Measurements from ENCODE around the gene URB2. TPM values are rescaled to one million over a fixed set of nuclear protein-coding genes. Genes with fewer than 3 reads are reported as not detected.
"Not testable (repeated sequence)": the region's sequence is repeated elsewhere in the genome, so short reads cannot be mapped to it uniquely, and the experiment has no call there.

The URB2 gene
- total and polyA plus RNA-seq, 4 experiments from 2014 or later, result 3.5 to 9.4 (median 7.9) TPM

DNA sequence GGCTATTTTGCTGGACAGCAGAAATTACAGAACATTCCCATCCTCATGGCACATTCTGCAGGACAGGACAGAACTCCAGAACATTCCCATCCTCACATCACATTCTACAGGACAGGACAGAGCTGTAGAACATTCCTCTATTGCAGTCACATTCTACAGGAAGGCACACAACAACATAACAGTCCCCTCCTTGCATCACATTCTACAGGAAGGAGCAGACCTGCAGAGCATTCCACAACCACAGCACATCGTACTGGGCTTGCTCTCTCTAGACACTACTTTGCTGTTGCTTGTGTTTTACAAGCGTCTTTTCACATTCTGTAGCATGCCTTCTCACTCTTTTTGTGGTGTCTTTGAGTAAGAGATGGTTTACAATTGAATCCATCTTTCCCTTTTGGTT is 40.7 kb upstream of the URB2 start:
- Mint-ChIP-seq H3K9me3 (no peaks in the 10 kb centered on the region), H3K4me3 (no peak overlapping the region)
- CTCF ChIA-PET (ENCODE audit: partially characterized antibody), result no interaction called here

DNA sequence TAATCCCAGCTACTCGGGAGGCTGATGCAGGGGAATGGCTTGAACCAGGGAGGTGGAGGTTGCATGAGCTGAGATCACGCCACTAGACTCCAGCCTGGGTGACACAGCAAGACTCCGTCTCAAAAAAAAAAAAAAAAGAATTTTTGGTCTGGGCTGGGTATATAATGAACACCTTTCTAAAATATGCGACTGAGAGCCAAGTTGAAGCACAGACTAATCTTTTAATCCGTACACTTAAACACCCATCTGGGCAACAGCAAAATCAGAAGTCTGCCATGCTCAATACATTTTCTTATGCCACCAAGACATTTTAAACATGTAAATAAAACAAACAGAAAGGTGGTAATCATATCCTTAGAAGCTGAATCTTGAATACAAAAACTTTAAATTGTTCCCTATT is 35.9 kb upstream of the URB2 start:
- no peak overlapping the region for H3K27ac ChIP-seq (ENCODE audit: low read depth, low read length)
- no peak overlapping the region for H3K4me3 ChIP-seq (ENCODE audit: low read length in 2 of 2)
- no peaks in the 10 kb centered on the region for H3K9me3 Mint-ChIP-seq
- peaks cover 0 to 2% (median 0%) of the 10 kb centered on the region in 4 donors for H3K4me1 Mint-ChIP-seq
- no peaks in the 10 kb centered on the region for H3K27me3 Mint-ChIP-seq
- H3K36me3 Mint-ChIP-seq, result peaks cover 28 to 29% of the 10 kb centered on the region in 2 donors
- H3K36me3 ChIP-seq (ENCODE audit: insufficient read depth, low read length), result peaks cover 16% of the 10 kb centered on the region
- H3K9me3 ChIP-seq (ENCODE audit: control insufficient read depth in 1 of 2, low read length in 2 of 2), result no peaks in the 10 kb centered on the region
- CTCF ChIA-PET (ENCODE audit: partially characterized antibody), result no interaction called here
- POLR2A ChIA-PET (ENCODE audit: partially characterized antibody), result no interaction called here
- no peak overlapping the region for H3K4me3 Mint-ChIP-seq
- H3K27ac Mint-ChIP-seq, result no peak overlapping the region
- DNase-seq, result no peak
- no peaks in the 10 kb centered on the region for H3K4me1 ChIP-seq (ENCODE audit: insufficient read depth, low read length)
- no peaks in the 10 kb centered on the region for H3K27me3 ChIP-seq (ENCODE audit: insufficient read depth, low read length)
- intact Hi-C loops (cut with micrococcal nuclease), result no loop called here

More for the DNA sequence above, 40.7 kb upstream of the URB2 start:
- H3K27me3 Mint-ChIP-seq, result peaks cover 0 to 2% of the 10 kb centered on the region in 2 donors
- H3K36me3 Mint-ChIP-seq, result no peaks in the 10 kb centered on the region
- Histone ChIP-seq H3K4me1 (ENCODE audit: insufficient read depth, low read length) (no peaks in the 10 kb centered on the region), H3K4me3 (ENCODE audit: low read length in 2 of 2) (no peak overlapping the region), H3K36me3 (ENCODE audit: insufficient read depth, low read length) (no peaks in the 10 kb centered on the region), H3K27ac (ENCODE audit: low read depth, low read length) (no peak overlapping the region), H3K9me3 (ENCODE audit: control insufficient read depth in 1 of 2, low read length in 2 of 2) (no peaks in the 10 kb centered on the region), H3K27me3 (ENCODE audit: insufficient read depth, low read length) (no peaks in the 10 kb centered on the region)
- no peak for DNase-seq
- POLR2A ChIA-PET (ENCODE audit: partially characterized antibody), result no interaction called here
- no peak overlapping the region for H3K27ac Mint-ChIP-seq
- H3K4me1 Mint-ChIP-seq, result peaks cover 0 to 2% (median 0%) of the 10 kb centered on the region in 4 donors
- intact Hi-C loops (cut with micrococcal nuclease), result no loop called here

DNA sequence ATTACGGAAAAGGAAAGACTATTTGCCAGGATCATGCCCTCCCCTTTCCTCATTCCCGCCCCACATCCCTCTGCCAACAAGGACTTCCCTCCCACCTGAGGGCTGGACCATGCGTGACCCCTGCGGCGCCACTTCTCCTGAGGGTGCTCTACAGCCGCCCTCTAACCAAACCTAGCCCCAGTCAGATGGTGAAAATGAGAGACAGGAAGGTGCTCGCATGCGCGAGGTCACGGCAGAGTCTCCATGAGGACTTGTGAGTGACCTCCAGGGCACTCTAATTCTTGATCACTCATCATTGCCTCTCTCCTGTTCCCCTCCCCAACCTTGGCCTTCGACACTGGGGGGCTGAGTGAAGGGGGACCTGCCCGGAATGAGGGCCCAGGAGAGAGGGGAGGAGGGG is 32.2 kb upstream of the URB2 start:
- POLR2A ChIA-PET (ENCODE audit: partially characterized antibody), result no interaction called here
- Mint-ChIP-seq H3K27me3 (no peaks in the 10 kb centered on the region), H3K4me1 (peaks cover 0 to 1% (median 0%) of the 10 kb centered on the region in 4 donors), H3K27ac (no peak overlapping the region), H3K4me3 (no peak overlapping the region), H3K36me3 (peaks cover 44 to 48% of the 10 kb centered on the region in 2 donors), H3K9me3 (no peaks in the 10 kb centered on the region)
- H3K4me3 ChIP-seq (ENCODE audit: low read length in 2 of 2), result no peak overlapping the region
- H3K4me1 ChIP-seq (ENCODE audit: insufficient read depth, low read length), result no peaks in the 10 kb centered on the region
- DNase-seq, result no peak
- no peaks in the 10 kb centered on the region for H3K27me3 ChIP-seq (ENCODE audit: insufficient read depth, low read length)
- intact Hi-C loops (cut with micrococcal nuclease), result no loop called here
- H3K9me3 ChIP-seq (ENCODE audit: control insufficient read depth in 1 of 2, low read length in 2 of 2), result no peaks in the 10 kb centered on the region
- H3K27ac ChIP-seq (ENCODE audit: low read depth, low read length), result no peak overlapping the region
- CTCF ChIA-PET (ENCODE audit: partially characterized antibody), result no interaction called here
- H3K36me3 ChIP-seq (ENCODE audit: insufficient read depth, low read length), result peaks cover 17% of the 10 kb centered on the region

DNA sequence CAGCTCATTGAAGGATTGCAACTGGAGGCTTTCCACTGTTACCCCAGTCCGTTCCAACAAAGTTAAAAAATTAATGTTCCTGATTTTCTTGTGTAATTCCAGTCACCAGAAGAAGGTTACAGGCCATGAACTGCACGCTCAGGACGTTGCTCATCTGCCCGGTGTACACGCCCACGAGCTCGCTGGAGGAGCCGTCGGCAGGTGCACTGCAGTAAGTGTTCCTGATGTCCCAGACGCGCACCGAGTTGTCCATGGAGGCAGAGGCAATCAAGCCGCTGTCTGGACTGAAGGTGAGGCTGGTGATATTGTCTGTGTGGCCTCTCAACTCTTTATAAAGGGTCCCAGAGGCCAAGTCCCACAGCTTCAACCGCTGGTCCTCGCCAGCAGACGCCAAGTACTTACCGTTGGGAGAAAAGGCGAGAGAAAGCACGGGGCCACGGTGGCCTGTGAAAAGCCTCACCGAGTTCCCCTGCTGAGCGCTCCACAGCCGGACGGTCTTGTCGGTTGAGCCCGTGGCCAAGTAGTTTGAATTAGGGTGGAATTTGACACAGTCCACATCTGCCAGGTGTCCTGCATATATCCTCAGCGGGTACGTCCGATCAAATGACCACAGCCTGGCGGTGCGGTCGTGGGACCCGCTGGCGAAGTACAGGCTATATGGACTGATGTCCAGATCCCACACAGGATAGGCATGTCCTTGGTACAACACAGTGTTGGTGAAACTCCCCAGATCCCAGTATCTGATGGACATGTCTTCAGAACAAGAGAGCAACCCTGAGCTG is 31.6 kb upstream of the URB2 start:
- H3K9me3 ChIP-seq (ENCODE audit: control insufficient read depth in 1 of 2, low read length in 2 of 2), result no peaks in the 10 kb centered on the region
- CTCF ChIA-PET (ENCODE audit: partially characterized antibody), result no interaction called here
- H3K27me3 ChIP-seq (ENCODE audit: insufficient read depth, low read length), result no peaks in the 10 kb centered on the region
- POLR2A ChIA-PET (ENCODE audit: partially characterized antibody), result no interaction called here
- peaks cover 0 to 2% (median 1%) of the 10 kb centered on the region in 4 donors for H3K4me1 Mint-ChIP-seq
- no peak overlapping the region for H3K4me3 Mint-ChIP-seq
- H3K27me3 Mint-ChIP-seq, result no peaks in the 10 kb centered on the region
- H3K4me3 ChIP-seq (ENCODE audit: low read length in 2 of 2), result no peak overlapping the region
- peaks cover 44 to 54% of the 10 kb centered on the region in 2 donors for H3K36me3 Mint-ChIP-seq
- no peaks in the 10 kb centered on the region for H3K4me1 ChIP-seq (ENCODE audit: insufficient read depth, low read length)
- no peaks in the 10 kb centered on the region for H3K9me3 Mint-ChIP-seq
- no peak overlapping the region for H3K27ac ChIP-seq (ENCODE audit: low read depth, low read length)
- no peak for DNase-seq
- intact Hi-C loops (cut with micrococcal nuclease), result no loop called here
- H3K36me3 ChIP-seq (ENCODE audit: insufficient read depth, low read length), result peaks cover 17% of the 10 kb centered on the region
- no peak overlapping the region for H3K27ac Mint-ChIP-seq

DNA sequence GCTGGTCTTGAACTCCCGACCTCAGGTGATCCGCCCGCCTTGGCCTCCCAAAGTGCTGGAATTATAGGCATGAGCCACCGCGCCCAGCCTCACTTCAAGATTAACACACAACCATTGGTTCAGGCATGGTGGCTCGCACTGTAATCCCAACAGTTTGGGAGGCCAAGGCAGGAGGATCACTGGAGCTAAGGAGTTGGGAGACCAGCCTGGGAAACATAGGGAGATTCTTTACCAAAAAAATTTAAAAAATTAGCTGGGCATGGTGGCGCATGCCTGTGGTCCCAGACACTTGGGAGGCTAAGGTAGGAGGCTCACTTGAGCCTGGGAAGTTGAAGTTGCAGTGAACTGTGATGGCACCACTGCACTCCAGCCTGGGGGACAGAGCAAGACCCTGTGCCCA is 30.2 kb upstream of the URB2 start:
- DNase-seq; H3K4me1 ChIP-seq (ENCODE audit: insufficient read depth, low read length); H3K4me3 Mint-ChIP-seq; CTCF ChIA-PET (ENCODE audit: partially characterized antibody); H3K27me3 Mint-ChIP-seq; H3K27ac ChIP-seq (ENCODE audit: low read depth, low read length); H3K4me1 Mint-ChIP-seq; H3K4me3 ChIP-seq (ENCODE audit: low read length in 2 of 2); H3K27ac Mint-ChIP-seq; H3K9me3 ChIP-seq (ENCODE audit: control insufficient read depth in 1 of 2, low read length in 2 of 2); H3K9me3 Mint-ChIP-seq; intact Hi-C loops (cut with micrococcal nuclease); H3K27me3 ChIP-seq (ENCODE audit: insufficient read depth, low read length): not testable (repeated sequence)
- H3K36me3 ChIP-seq (ENCODE audit: insufficient read depth, low read length), result peaks cover 17% of the 10 kb centered on the region
- POLR2A ChIA-PET (ENCODE audit: partially characterized antibody), result interaction anchor here (0.8 kb wide), 1 partner anchor 28 kb away, joined by 3 read pairs; no protein-coding TSS in a partner anchor
- H3K36me3 Mint-ChIP-seq, result peaks cover 44 to 63% of the 10 kb centered on the region in 2 donors

DNA sequence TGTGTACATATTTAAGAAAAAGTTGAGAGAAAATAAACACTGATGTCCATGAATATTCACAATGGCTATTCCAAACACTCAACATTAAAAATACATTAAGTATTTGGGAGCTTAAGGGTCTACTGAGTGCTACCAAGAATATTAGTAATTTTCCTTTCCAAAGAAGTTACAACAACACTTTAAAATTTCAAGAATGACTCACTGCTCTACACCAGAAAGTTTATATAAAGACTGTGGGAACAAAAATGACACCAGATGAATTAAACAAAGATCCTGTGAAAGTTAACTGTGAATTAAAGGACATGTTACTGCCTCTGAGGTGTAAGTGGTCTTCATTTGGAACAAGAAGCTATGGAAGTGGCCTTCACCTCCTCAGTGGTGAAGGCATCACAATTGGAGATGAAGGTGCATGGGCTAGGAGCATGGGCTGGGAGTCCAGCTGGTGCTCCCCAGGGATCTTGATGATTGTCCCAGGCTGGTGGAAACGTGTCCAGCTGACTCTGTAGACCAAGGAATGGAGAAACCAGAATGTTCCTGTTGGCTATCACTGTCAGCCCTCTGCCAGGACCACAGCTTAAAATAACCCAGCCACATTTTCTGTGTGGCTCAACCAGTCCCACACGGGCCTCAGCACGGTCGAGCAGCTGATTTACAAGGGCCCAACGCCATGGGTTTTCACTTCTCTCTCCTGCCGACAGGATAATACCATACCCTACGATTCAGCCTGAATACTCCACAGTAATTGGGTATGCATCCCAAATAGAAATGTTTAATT is 28.9 kb upstream of the URB2 start:
- H3K4me3 ChIP-seq (ENCODE audit: low read length in 2 of 2), result no peak overlapping the region
- DNase-seq, result no peak
- no peak overlapping the region for H3K4me3 Mint-ChIP-seq
- no peaks in the 10 kb centered on the region for H3K27me3 ChIP-seq (ENCODE audit: insufficient read depth, low read length)
- peaks cover 27% of the 10 kb centered on the region for H3K36me3 ChIP-seq (ENCODE audit: insufficient read depth, low read length)
- no peaks in the 10 kb centered on the region for H3K4me1 ChIP-seq (ENCODE audit: insufficient read depth, low read length)
- peaks cover 53 to 69% of the 10 kb centered on the region in 2 donors for H3K36me3 Mint-ChIP-seq
- CTCF ChIA-PET (ENCODE audit: partially characterized antibody), result no interaction called here
- H3K27ac ChIP-seq (ENCODE audit: low read depth, low read length), result no peak overlapping the region
- H3K9me3 Mint-ChIP-seq, result no peaks in the 10 kb centered on the region
- peaks cover 0 to 9% (median 4%) of the 10 kb centered on the region in 4 donors for H3K4me1 Mint-ChIP-seq
- POLR2A ChIA-PET (ENCODE audit: partially characterized antibody), result interaction anchor here (0.8 kb wide), 1 partner anchor 27 kb away, joined by 3 read pairs; no protein-coding TSS in a partner anchor
- H3K27ac Mint-ChIP-seq, result no peak overlapping the region
- intact Hi-C loops (cut with micrococcal nuclease), result no loop called here
- H3K27me3 Mint-ChIP-seq, result no peaks in the 10 kb centered on the region
- H3K9me3 ChIP-seq (ENCODE audit: control insufficient read depth in 1 of 2, low read length in 2 of 2), result no peaks in the 10 kb centered on the region

DNA sequence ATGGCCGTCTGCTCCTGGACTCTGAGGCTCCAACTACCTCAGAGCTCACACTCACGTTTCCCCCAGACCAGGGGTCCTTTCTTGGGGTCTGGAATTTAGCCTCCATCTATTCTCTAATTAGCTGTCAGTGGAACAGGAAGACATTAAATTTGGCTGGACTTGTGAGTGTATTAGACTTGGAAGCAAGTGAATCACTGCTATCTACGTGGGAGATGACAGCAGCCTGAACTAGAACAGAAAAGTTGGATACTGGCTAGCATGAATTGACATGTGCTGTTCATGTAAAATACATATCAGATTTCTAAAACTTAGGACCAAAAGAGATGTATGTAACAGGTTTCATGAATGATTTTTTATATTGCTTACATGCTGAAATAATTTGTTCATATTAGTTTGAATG is 28.2 kb upstream of the URB2 start:
- intact Hi-C loops (cut with micrococcal nuclease), result no loop called here
- Histone ChIP-seq H3K36me3 (ENCODE audit: insufficient read depth, low read length) (peaks cover 31% of the 10 kb centered on the region), H3K27ac (ENCODE audit: low read depth, low read length) (no peak overlapping the region), H3K4me1 (ENCODE audit: insufficient read depth, low read length) (no peaks in the 10 kb centered on the region), H3K9me3 (ENCODE audit: control insufficient read depth in 1 of 2, low read length in 2 of 2) (no peaks in the 10 kb centered on the region), H3K4me3 (ENCODE audit: low read length in 2 of 2) (no peak overlapping the region), H3K27me3 (ENCODE audit: insufficient read depth, low read length) (no peaks in the 10 kb centered on the region)
- Mint-ChIP-seq H3K36me3 (peaks cover 57 to 73% of the 10 kb centered on the region in 2 donors), H3K27ac (peak overlapping the region in 1 of 7 donors; percentile 23), H3K9me3 (no peaks in the 10 kb centered on the region), H3K4me3 (no peak overlapping the region), H3K27me3 (no peaks in the 10 kb centered on the region), H3K4me1 (peaks cover 0 to 9% (median 5%) of the 10 kb centered on the region in 4 donors)
- ChIA-PET CTCF (ENCODE audit: partially characterized antibody) (interaction anchor here (0.7 kb wide), 1 partner anchor 311 kb away, joined by 3 read pairs; no protein-coding TSS in a partner anchor), POLR2A (ENCODE audit: partially characterized antibody) (no interaction called here)
- no peak for DNase-seq
